K562 (cell line): ENCODE measurements around the gene CNNM2. TPM values are rescaled to one million over a fixed set of nuclear protein-coding genes. Genes with fewer than 3 reads are reported as not detected.

Source experiments
- ATAC-seq: fragments of 200-7000 bp; cut with Tn5 transposase; 3 replicates; pipeline ENCODE4 v1.9.1; 2020; ENCODE audit warnings: moderate library complexity
- BruUV-seq: library from RNA; stranded (reverse); fragments of 400-500 nt; replicated peaks from 2 replicates; lab custom pipeline; 2021; lab: Mats Ljungman, UMichigan
- CTCF ChIA-PET: fragments of 300-600 bp; formaldehyde crosslinking; extraction: SDS; loops from one replicate; lab custom pipeline; 2021; ENCODE audit warnings: low intra/inter-chr PET ratio; lab: Yijun Ruan, JAX
- POLR2A ChIA-PET: fragments of 300-600, 350-650 bp; sonication (Branson Sonifier 250); formaldehyde crosslinking; extraction: SDS; loops from one replicate; lab custom pipeline; 2021; ENCODE audit warnings: antibody characterized with exemption, inconsistent platforms; lab: Yijun Ruan, JAX
- DNase-seq, 4 experiments: peaks; one replicate each; pipeline versions ENCODE4 v3.0.0 to v3.0.0-alpha.2; 2011 to 2018; ENCODE audit warnings: low spot score in 3 of 4, mixed read lengths in 3 of 4; ENCODE audit errors: extremely low read depth in 1 of 4
- FAIRE-seq: peaks from 2 replicates; lab custom pipeline; 2011; peaks lifted over from hg19 to GRCh38; lab: Jason Lieb, UNC
- H2AFZ ChIP-seq: 2 replicates; pipeline ENCODE4 v1.6.0; 2011; ENCODE audit warnings: low read depth, low read length, control low read depth, inconsistent platforms
- H3K27ac ChIP-seq: fragments of 200-600 bp; 3 replicates; pipeline ENCODE4 v1.8.0; 2011; ENCODE audit warnings: low read depth, mild to moderate bottlenecking, control low read depth, inconsistent platforms, low read length, moderate library complexity, mixed read lengths; ENCODE audit errors: extremely low read depth
- H3K27me3 ChIP-seq, 2 experiments: fragments of 300-600 bp in 1 of 2; 2 replicates in 1 of 2; 3 replicates in 1 of 2; pipeline versions ENCODE4 v1.6.0 to v1.8.0; 2011; ENCODE audit warnings: inconsistent platforms in 2 of 2, low read length in 2 of 2, mild to moderate bottlenecking in 1 of 2, mixed read lengths in 1 of 2, moderate library complexity in 1 of 2; ENCODE audit not compliant: control insufficient read depth in 2 of 2, insufficient read depth in 2 of 2
- H3K36me3 ChIP-seq: fragments of 300-600 bp; 3 replicates; pipeline ENCODE4 v1.8.0; 2011; ENCODE audit warnings: mild to moderate bottlenecking, low read length, inconsistent platforms; ENCODE audit not compliant: control insufficient read depth, insufficient read depth
- H3K4me1 ChIP-seq, 2 experiments: fragments of 200-600 bp in 1 of 2; replicated peaks in 1 of 2; 2 replicates in 1 of 2; 3 replicates in 1 of 2; pipeline versions ENCODE4 v1.5.1 to v1.8.0; 2011; ENCODE audit warnings: inconsistent platforms in 2 of 2, low read length in 2 of 2, mild to moderate bottlenecking in 1 of 2, mixed read lengths in 1 of 2, moderate library complexity in 1 of 2; ENCODE audit not compliant: control insufficient read depth in 2 of 2, insufficient read depth in 2 of 2
- H3K4me2 ChIP-seq: 2 replicates; pipeline ENCODE4 v1.6.1; 2011; ENCODE audit warnings: low read length, control low read depth, inconsistent platforms, mixed read lengths; ENCODE audit not compliant: insufficient read depth
- H3K4me3 ChIP-seq: fragments of 200-600 bp; sonication (generic), shearing (Covaris generic); 2 replicates; pipeline ENCODE4 v1.5.1; 2016; ENCODE audit warnings: control low read depth, inconsistent platforms
- H3K79me2 ChIP-seq: fragments of 200-600 bp; 3 replicates; pipeline ENCODE4 v1.8.0; 2011; ENCODE audit warnings: low read length, inconsistent platforms; ENCODE audit not compliant: control insufficient read depth, insufficient read depth
- H3K9ac ChIP-seq, 2 experiments: 2 replicates each; pipeline versions ENCODE4 v1.6.0 to v1.6.1; 2011; ENCODE audit warnings: low read depth in 2 of 2, low read length in 2 of 2, control low read depth in 1 of 2, inconsistent platforms in 1 of 2, mild to moderate bottlenecking in 1 of 2, mixed read lengths in 1 of 2; ENCODE audit not compliant: insufficient read depth in 1 of 2
- H3K9me1 ChIP-seq: one replicate; pipeline ENCODE4 v1.6.0; 2011; ENCODE audit warnings: inconsistent platforms, mild to moderate bottlenecking, low read length, moderate library complexity; ENCODE audit not compliant: control insufficient read depth, insufficient read depth
- H3K9me3 ChIP-seq: replicated peaks from 2 replicates; pipeline ENCODE4 v1.5.1; 2011; ENCODE audit warnings: low read depth, low read length, inconsistent platforms; ENCODE audit not compliant: control insufficient read depth, insufficient read depth
- H4K20me1 ChIP-seq: replicated peaks from 2 replicates; pipeline ENCODE4 v1.6.1; 2011; ENCODE audit warnings: low read length, inconsistent platforms, mixed read lengths; ENCODE audit not compliant: control insufficient read depth, insufficient read depth
- CAMTA2 ChIP-seq: fragments of 250-450 bp; sonication (Bioruptor Pico); conservative IDR thresholded peaks from 2 replicates; pipeline ENCODE4 v1.5.1; 2022
- CHD1 ChIP-seq: fragments of 200-600 bp; sonication (generic); IDR thresholded peaks from one replicate; pipeline ENCODE4 v1.6.1; 2012; ENCODE audit warnings: mild to moderate bottlenecking, moderate library complexity, low read length, inconsistent platforms
- GABPB2 ChIP-seq: fragments of 250-450 bp; sonication (Bioruptor Pico); conservative IDR thresholded peaks from 2 replicates; pipeline ENCODE4 v1.5.1; 2021; ENCODE audit warnings: mild to moderate bottlenecking
- MCM2 ChIP-seq: fragments of 450-650 bp; IDR thresholded peaks from 2 replicates; pipeline ENCODE4 v1.6.1; 2017; ENCODE audit warnings: low read depth, mild to moderate bottlenecking
- NELFE ChIP-seq: IDR thresholded peaks from 2 replicates; pipeline ENCODE4 v1.6.1; 2011; ENCODE audit warnings: mild to moderate bottlenecking; ENCODE audit not compliant: insufficient read depth, insufficient read length
- RFX1 ChIP-seq: fragments of 450-650 bp; IDR thresholded peaks from 2 replicates; pipeline ENCODE4 v1.6.1; 2016; ENCODE audit warnings: mild to moderate bottlenecking, moderate library complexity
- RHOXF2B ChIP-seq: fragments of 250-450 bp; sonication (Bioruptor Pico); conservative IDR thresholded peaks from 2 replicates; pipeline ENCODE4 v1.5.1; 2021
- ZBTB9 ChIP-seq: fragments of 450-650 bp; formaldehyde crosslinking; IDR thresholded peaks from 2 replicates; pipeline ENCODE4 v1.4.0; 2020; ENCODE audit warnings: mild to moderate bottlenecking, moderate library complexity
- ZNF134 ChIP-seq: fragments of 250-450 bp; sonication (Bioruptor Pico); conservative IDR thresholded peaks from 2 replicates; pipeline ENCODE4 v1.4.0; 2020
- WGBS: fragments of 100-300 bp; shearing (Covaris generic); methylation state at CpG from one replicate; pipeline ENCODE4 v1.1.6; 2016; ENCODE audit warnings: low coverage, mixed read lengths; ENCODE audit not compliant: insufficient coverage; ENCODE audit errors: missing lambda C conversion rate; 5-methylcytosine and 5-hydroxymethylcytosine counted together
- in situ Hi-C: fragments of 300-500 bp; cut with MboI; formaldehyde crosslinking; loops from 4 replicates; pipeline ENCODE4 v1.15.0; 2018; ENCODE audit warnings: inconsistent platforms, mixed read lengths
- intact Hi-C: fragments of 100-400 bp; cut with micrococcal nuclease; formaldehyde crosslinking; loops from 2 replicates; pipeline ENCODE4 v1.14.2; 2022
- polyA plus RNA-seq, 8 experiments: library from polyadenylated mRNA; depleted of rRNA in 4 of 8; stranded (reverse) in 5 of 8; unstranded in 3 of 8; fragments of >200 nt; fragmentation: Nextera tagmentation in 2 of 8; fragmentation: Illumina TruSeq in 1 of 8; extraction: Ambion mirVana in 2 of 8; extraction: Trizol in 1 of 8; gene quantifications; 2 replicates each; pipeline versions ENCODE4 v1.2.1 to v1.2.3, GENCODE V29; 2011 to 2014; ENCODE audit warnings: inconsistent platforms in 1 of 8, missing spikeins in 1 of 8
- total RNA-seq, 7 experiments: library from RNA; depleted of rRNA in 6 of 7; stranded (reverse); fragments of >200 nt in 6 of 7; fragmentation: Illumina TruSeq in 2 of 7; extraction: Trizol in 2 of 7; gene quantifications; 2 replicates each; pipeline versions ENCODE4 v1.2.1 to v1.2.3, GENCODE V29; 2011 to 2021; ENCODE audit warnings: low replicate concordance in 1 of 7

The CNNM2 gene
- total and polyA plus RNA-seq, 9 of the 15 experiments (the other 6 are each of a cell fraction or from before 2014, with no cell fraction given), result 0.21 to 5.0 (median 1.3) TPM

DNA sequence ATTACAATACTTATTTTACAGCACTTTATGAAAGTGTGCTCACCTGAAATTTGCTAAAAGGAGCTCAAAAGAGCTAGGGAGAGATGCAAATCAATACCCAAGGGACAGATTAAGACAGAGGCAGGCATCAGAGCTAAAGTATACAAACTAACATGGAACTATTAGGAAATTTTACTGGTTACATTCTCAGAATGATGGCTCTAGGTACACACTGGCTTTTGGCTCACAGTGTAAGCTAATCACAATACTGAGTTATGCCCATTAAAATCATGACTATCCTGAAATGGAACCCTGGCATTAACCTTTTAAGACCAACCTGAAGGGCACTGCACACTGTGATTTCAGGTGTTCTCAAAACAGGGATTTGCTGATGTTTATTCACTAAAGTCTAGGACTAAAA, 176.9 kb downstream of the CNNM2 start:
- H3K27me3 ChIP-seq, result no peaks in the 10 kb centered on the region
- intact Hi-C loops, result no loop called here
- FAIRE-seq, result no peak
- no peak overlapping the region for H3K9ac ChIP-seq
- no peak overlapping the region for H3K27ac ChIP-seq
- H3K79me2 ChIP-seq, result no peaks in the 10 kb centered on the region
- no peak overlapping the region for H3K4me3 ChIP-seq
- ChIA-PET CTCF (no interaction called here), POLR2A (interaction anchor here (0.6 to 0.8 kb wide), 2 partner anchors 144 to 270 kb away, joined by 3 read pairs; no protein-coding TSS in a partner anchor)
- no peaks in the 10 kb centered on the region for H3K4me1 ChIP-seq
- no peak for DNase-seq
- H2AFZ ChIP-seq, result no peak overlapping the region
- no TSS peak for BruUV-seq
- H3K36me3 ChIP-seq, result peaks cover 85% of the 10 kb centered on the region; the same call in 2 of the 3 replicates
- TF ChIP-seq ZBTB9 (CRISPR knock-in tag), result no peak
- in situ Hi-C loops, result no loop called here
- H4K20me1 ChIP-seq, result no peaks in the 10 kb centered on the region
- H3K9me3 ChIP-seq, result no peaks in the 10 kb centered on the region
- no peak for ATAC-seq
- no peak overlapping the region for H3K4me2 ChIP-seq
- H3K9me1 ChIP-seq, result no peaks in the 10 kb centered on the region

DNA sequence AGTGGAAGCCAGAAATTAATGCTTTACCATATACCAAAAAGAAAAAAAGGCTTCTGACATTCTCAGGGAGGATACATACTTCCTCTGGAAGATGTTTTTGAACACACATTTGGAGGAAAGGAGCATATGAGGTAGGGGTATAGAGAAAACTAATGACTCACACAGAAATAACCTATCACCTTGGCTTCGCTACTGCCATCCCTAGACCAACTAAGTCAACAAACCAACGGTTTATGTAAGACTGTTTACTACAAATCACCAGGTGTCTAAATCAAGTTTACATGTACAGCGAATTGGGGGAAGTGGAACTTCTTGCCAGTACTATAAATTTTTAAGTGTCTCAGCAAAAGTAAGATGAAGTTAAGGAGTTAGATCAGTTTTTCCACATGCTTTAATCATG, 178.0 kb downstream of the CNNM2 start:
- intact Hi-C loops, result no loop called here
- Histone ChIP-seq H3K4me1 (no peaks in the 10 kb centered on the region), H3K9ac (no peak overlapping the region), H2AFZ (no peak overlapping the region), H3K27ac (no peak overlapping the region), H3K9me1 (no peaks in the 10 kb centered on the region), H4K20me1 (no peaks in the 10 kb centered on the region), H3K9me3 (no peaks in the 10 kb centered on the region), H3K79me2 (no peaks in the 10 kb centered on the region), H3K36me3 (peaks cover 81% of the 10 kb centered on the region; the same call in 2 of the 3 replicates), H3K27me3 (no peaks in the 10 kb centered on the region), H3K4me2 (no peak overlapping the region), H3K4me3 (no peak overlapping the region)
- TF ChIP-seq ZNF134 (CRISPR knock-in tag) (no peak), NELFE (no peak), RHOXF2B (no peak), MCM2 (no peak), RFX1 (no peak), CAMTA2 (CRISPR knock-in tag) (no peak), CHD1 (no peak), GABPB2 (CRISPR knock-in tag) (no peak)
- ChIA-PET CTCF (no interaction called here), POLR2A (interaction anchor here (0.7 kb wide), 1 partner anchor 203 kb away, joined by 4 read pairs; no protein-coding TSS in a partner anchor)
- ATAC-seq (no peak), FAIRE-seq (no peak), DNase-seq (no peak)
- in situ Hi-C loops, result no loop called here
- 87% methylated on average over 3 of the region's 3 CpGs for WGBS
- no TSS peak for BruUV-seq
